ENCODE measurements around the gene EFEMP1.
A peak's percentile ranks its signal among the peaks of the same experiment; 100 is the strongest.

EFEMP1 gene, protein sequence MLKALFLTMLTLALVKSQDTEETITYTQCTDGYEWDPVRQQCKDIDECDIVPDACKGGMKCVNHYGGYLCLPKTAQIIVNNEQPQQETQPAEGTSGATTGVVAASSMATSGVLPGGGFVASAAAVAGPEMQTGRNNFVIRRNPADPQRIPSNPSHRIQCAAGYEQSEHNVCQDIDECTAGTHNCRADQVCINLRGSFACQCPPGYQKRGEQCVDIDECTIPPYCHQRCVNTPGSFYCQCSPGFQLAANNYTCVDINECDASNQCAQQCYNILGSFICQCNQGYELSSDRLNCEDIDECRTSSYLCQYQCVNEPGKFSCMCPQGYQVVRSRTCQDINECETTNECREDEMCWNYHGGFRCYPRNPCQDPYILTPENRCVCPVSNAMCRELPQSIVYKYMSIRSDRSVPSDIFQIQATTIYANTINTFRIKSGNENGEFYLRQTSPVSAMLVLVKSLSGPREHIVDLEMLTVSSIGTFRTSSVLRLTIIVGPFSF

DNA sequence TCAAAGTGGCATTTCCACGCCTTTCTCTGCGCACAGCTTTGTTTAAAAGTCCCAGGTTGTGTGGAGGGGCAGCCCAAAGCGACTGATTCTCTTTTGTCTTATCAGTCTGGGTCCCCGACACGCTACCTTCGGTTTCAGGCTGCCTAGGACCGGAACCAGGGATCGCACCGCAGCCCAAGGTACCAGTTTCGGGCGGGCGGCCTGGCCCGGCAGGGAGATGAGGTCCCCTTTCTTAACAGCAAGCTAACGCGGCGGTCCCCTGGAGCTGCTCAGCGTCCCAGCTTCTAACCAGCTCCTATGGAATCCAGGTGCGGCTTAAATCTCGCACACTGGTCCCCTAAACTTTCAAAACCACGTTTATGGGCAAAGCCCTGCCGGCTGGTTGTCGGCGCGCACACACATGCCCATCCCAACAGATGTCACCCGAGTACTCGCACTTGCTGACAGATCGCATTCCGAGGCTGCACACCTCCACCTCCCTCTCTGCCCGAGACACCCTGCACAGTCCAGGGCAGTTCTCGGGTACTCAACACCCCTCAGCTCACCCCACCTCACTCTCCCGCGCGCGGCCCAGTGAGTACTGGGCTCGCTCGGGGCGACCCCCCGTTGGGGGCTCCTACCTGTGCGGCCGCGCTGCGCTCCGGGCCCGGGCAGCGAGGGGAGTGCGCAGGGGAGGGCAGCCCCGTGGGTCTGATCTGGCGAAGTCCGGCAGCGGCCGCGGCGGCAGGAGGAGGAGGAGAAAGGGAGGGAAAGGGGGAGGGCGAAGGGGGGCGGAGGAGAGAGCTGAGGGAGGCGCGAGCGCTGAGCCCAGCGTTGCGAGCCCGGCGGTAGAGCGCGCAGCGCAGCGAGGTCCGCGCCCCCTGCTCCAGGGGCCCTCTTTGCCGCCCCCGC, at the start of gene EFEMP1:
Gene EFEMP1, minus strand, starts transcription at position 692 of the 891 bp plus-strand sequence. CDS start 1,342 bp downstream, outside the sequence.
- TF ChIP-seq, protein P1, sequence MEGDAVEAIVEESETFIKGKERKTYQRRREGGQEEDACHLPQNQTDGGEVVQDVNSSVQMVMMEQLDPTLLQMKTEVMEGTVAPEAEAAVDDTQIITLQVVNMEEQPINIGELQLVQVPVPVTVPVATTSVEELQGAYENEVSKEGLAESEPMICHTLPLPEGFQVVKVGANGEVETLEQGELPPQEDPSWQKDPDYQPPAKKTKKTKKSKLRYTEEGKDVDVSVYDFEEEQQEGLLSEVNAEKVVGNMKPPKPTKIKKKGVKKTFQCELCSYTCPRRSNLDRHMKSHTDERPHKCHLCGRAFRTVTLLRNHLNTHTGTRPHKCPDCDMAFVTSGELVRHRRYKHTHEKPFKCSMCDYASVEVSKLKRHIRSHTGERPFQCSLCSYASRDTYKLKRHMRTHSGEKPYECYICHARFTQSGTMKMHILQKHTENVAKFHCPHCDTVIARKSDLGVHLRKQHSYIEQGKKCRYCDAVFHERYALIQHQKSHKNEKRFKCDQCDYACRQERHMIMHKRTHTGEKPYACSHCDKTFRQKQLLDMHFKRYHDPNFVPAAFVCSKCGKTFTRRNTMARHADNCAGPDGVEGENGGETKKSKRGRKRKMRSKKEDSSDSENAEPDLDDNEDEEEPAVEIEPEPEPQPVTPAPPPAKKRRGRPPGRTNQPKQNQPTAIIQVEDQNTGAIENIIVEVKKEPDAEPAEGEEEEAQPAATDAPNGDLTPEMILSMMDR (IDR thresholded peaks at IDR 0.05; ENCODE audit: low read depth, low read length, missing control alignments), result no peak
- DNase-seq (ENCODE audit: extremely low read depth, low read depth), result no peak
- peak within 1 kb of the TSS; percentile 75 for H3K4me3 ChIP-seq (replicated peaks; ENCODE audit: low read depth, low read length)

DNA sequence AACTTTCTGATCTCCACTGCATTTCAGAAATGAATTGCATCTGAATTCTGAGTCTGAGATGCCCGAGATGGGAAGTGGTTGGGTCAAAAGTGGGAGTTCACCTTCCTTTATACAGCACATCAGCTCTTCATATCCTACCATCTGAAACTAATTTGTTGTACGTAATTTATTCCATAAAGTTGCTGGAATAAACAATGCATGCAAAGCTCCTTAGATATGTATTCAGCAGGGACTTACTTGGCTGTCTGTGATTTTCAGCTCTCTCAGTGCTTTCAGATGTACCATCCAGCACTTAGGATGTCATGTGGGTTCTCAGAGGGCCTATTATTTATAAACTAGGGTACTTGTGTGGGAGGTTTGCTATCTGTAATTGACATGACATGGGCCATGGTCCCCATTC, 46.9 kb upstream of the EFEMP1 start:
- TF ChIP-seq, protein P1 (IDR thresholded peaks at IDR 0.05; ENCODE audit: low read depth, low read length, missing control alignments), result no peak
- no peak overlapping the region for H3K4me3 ChIP-seq (replicated peaks; ENCODE audit: low read depth, low read length)
- DNase-seq (ENCODE audit: extremely low read depth, low read depth), result no peak

DNA sequence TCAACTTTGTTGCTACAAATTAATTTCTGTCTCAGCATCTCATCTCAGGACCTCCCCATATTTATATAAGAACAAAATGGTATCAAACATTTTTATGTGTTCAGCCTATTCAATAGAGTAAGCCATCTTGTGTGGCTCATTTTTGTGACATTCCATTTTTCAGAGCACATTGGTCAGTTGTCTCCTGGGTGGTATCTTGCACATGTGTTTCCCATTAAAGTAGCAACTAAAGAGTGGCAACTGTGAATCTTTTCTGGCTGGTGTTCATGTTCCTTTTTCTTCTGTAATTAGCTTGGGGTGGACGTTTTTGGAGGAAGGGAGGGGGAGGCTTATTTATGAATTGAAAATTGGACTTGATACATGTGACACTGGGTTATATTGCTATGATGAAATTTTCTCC, 45.4 kb upstream of the EFEMP1 start:
- TF ChIP-seq, protein P1 (IDR thresholded peaks at IDR 0.05; ENCODE audit: low read depth, low read length, missing control alignments), result no peak
- H3K4me3 ChIP-seq (replicated peaks; ENCODE audit: low read depth, low read length), result no peak overlapping the region
- DNase-seq (ENCODE audit: extremely low read depth, low read depth), result no peak

DNA sequence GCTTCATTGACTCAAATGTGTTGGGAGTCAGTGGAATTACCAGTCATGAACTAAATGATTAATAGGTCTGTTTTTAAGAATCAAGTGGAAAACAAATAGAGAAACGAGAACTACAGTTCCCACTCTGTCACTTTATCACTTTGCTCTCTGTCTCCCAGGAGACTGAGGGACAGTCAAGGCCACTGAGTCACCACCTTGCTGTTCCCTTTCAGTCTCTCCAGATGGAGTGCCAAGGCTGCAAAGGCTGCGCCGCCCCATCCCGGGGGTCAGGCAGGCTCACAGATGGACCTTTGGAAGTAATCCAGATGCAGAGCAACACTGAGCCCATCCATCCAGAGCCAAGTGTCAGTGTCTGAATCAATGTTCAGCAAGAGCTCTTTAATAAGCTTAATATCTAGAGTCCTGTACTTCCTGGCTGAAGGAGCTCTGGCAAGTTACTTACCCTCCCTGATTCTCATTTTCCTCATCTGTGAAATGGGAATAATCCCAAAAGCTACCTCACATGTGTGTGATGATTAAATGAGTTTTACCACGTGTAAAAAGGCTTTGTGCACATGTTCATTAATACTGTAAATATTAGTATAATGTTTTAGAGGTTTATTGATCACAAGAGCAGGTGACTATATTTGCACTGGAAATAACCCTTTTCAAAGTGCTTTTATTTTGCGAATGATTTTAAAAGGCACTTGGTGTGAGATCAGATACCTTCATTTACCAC, 43.0 kb upstream of the EFEMP1 start:
- TF ChIP-seq, protein P1 (IDR thresholded peaks at IDR 0.05; ENCODE audit: low read depth, low read length, missing control alignments), result no peak
- no peak for DNase-seq (ENCODE audit: extremely low read depth, low read depth)
- no peak overlapping the region for H3K4me3 ChIP-seq (replicated peaks; ENCODE audit: low read depth, low read length)

DNA sequence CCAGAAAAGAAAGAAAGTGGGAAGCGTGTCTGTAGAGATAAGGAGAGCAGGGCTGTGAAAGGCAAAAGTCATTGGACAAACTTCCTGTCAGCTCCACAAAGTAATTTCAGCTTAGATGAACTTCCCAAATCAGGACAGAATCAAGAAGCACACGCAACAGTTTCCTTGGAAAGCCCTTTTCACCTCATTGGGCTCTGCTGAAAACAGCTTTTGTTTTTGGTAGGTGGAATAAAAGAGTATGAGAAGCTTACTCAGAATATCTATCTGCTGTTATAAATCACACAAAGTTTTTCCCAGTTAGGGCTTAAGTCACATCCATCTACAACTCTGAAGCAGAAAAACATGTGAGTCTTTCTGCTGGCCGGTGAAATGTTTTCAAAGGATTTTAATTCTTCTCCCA, 42.4 kb upstream of the EFEMP1 start:
- no peak for DNase-seq (ENCODE audit: extremely low read depth, low read depth)
- no peak overlapping the region for H3K4me3 ChIP-seq (replicated peaks; ENCODE audit: low read depth, low read length)
- TF ChIP-seq, protein P1 (IDR thresholded peaks at IDR 0.05; ENCODE audit: low read depth, low read length, missing control alignments), result no peak

DNA sequence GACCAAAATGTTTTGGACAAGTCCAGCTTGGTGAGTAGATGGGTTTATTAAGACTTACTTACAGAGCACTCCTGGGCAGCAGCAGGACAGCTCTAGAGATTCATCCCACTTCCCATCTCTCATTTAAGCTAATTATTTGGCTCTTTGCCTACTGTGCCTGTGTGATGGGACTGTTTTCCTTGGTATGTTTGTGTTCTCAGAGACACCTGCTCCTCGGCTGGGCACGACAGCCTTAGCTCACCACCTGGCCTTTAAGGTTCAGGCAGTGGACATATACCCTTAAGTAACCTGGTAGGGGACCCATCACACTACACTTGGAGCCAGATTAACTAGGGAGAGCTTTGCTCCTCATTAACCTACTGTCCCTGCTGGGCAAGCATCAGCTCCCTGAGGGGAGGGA, 41.7 kb upstream of the EFEMP1 start:
- no peak overlapping the region for H3K4me3 ChIP-seq (replicated peaks; ENCODE audit: low read depth, low read length)
- DNase-seq (ENCODE audit: extremely low read depth, low read depth), result no peak
- TF ChIP-seq, protein P1 (IDR thresholded peaks at IDR 0.05; ENCODE audit: low read depth, low read length, missing control alignments), result no peak
